NCI-H146 (cell line): ENCODE data around the gene KCNN1.
A peak's percentile ranks its signal among the peaks of the same experiment; 100 is the strongest.
"Not testable (repeated sequence)": the region's sequence is repeated elsewhere in the genome, so short reads cannot be mapped to it uniquely, and the experiment has no call there.

Experiments
- DNase-seq: peaks from one replicate; lab custom pipeline; 2025; lab: John Stamatoyannopoulos, UW

Gene KCNN1

DNA sequence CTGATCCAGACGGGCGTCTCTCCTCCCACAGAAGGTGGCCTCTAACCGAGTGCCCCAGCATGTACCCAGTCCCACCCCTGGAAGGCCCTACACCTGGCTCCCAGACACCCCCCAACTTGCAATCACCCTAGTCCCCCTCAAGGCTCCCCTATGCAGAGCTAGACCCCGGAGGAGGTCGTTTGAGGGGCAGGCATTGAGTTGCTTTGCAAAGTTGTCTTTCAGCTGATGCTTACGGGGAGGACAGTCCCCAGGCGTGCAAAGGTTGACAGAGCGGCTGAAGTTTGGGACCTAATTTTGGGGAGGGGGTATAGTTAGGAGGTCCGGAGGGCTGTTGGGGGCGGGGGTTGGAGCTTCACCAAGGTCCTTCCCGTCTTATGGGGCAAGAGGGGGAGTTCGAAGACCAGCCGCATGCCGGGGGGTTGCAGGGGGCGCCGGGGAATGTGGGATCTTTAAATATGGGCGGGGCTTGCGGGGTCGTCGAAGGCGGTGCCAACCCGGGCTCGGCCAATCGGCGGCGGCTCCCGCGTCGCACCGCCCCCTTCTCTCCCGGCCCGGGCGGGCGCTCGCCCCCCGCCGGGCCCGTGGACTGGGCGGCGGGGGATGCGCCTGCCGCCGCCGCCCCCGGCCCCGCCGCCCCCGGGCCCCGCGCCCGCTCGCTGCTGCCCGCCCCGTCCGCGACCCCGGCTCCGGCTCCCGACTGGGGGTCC is at the start of gene KCNN1:
KCNN1 (plus strand) TSS at position 558 of the 707 bp plus-strand sequence. CDS start 6,782 bp downstream, outside the sequence.
- no peak for DNase-seq

DNA sequence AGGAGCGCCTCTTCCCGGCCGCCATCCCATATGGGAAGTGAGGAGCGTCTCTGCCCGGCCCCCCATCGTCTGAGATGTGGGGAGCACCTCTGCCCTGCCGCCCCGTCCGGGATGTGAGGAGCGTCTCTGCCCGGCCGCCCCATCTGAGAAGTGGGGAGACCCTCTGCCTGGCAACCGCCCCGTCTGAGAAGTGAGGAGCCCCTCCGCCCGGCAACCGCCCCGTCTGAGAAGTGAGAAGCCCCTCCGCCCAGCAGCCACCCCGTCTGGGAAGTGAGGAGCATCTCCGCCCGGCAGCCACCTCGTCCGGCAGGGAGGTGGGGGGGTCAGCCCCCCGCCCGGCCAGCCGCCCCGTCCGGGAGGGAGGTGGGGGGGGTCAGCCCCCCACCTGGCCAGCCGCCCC is 48.8 kb upstream of the KCNN1 start:
- not testable (repeated sequence) for DNase-seq

DNA sequence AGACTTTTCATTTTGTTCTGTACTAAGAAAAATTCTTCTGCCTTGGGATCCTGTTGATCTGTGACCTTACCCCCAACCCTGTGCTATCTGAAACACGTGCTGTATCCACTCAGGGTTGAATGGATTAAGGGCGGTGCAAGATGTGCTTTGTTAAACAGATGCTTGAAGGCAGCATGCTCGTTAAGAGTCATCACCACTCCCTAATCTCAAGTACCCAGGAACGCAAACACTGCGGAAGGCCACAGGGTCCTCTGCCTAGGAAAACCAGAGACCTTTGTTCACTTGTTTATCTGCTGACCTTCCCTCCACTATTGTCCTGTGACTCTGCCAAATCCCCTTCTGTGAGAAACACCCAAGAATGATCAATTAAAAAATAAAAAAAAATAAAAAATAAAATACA is 47.8 kb upstream of the KCNN1 start:
- not testable (repeated sequence) for DNase-seq

DNA sequence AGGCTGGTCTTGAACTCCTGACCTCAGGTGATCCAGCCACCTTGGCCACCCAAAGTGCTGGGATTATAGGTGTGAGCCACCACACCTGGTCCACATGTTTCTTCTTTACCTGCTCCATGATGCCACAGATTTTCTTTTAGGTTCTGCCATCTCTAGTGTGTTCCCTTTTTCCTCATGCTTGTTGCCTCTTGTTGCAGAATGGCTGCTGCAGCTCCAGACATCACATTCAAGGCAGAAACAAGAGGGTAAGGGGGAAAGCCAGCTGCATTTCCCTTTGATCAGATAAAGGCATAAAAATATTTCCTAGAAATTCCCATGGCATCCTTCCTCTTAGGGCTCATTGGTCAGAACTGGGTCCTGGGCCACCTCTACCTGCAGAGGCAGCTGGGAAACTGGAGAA is 46.4 kb upstream of the KCNN1 start:
- DNase-seq: no peak

DNA sequence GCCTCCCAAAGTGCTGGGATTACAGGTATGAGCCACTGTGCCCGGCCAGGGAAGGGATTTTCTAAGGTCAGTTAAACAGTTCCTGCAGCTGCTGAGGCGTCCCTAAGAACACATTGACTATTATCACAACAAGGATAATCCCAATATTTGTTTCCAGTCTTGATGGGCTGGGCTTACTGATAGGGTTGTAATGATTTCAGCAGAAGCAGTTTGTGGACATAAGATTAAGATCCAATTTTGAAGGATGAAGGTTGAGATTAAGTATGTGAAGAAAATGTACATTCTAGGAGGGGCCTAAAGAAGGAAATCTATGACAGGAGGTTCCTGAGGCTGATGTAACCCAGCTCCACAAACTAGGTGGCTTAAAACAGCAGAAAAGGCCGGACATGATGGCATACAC is 44.8 kb upstream of the KCNN1 start:
- DNase-seq: no peak

DNA sequence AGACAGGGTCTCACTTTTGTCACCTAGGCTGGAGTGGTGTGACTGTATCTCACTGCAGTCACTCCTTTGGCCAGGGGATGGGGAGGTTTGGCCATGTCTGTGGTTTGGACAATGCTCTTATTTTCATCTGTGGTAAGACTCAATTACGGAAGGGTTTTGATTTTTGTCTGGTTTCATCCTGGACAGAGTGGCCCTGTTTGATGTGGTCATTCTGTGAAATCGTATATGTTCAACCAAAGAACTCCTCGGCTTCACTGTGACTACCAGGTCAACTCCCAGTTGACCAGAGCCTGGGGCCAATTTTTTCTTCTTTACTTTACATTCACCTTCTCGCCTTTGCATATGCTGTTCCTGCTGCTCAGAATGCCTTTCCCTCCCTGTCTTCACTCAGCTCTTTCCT is 40.9 kb upstream of the KCNN1 start:
- DNase-seq: no peak

DNA sequence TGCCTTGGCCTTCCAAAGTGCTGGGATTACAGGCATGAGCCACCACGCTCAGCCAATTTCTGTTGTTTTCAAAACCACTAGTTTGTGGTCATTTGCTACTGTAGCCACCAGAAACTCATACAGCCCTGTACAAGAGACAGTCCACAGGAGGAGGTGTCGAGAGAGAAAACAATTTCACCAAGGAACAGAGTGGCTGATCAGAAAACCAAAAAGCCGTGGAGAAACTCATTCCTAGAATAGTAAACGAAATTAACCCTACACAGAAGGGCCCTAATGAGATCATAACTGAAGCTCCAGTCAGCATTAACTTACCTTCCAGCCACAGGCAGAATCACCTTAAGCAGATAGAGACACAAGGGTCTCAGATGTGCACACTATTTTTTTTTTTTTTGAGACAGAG is 37.9 kb upstream of the KCNN1 start:
- no peak for DNase-seq

DNA sequence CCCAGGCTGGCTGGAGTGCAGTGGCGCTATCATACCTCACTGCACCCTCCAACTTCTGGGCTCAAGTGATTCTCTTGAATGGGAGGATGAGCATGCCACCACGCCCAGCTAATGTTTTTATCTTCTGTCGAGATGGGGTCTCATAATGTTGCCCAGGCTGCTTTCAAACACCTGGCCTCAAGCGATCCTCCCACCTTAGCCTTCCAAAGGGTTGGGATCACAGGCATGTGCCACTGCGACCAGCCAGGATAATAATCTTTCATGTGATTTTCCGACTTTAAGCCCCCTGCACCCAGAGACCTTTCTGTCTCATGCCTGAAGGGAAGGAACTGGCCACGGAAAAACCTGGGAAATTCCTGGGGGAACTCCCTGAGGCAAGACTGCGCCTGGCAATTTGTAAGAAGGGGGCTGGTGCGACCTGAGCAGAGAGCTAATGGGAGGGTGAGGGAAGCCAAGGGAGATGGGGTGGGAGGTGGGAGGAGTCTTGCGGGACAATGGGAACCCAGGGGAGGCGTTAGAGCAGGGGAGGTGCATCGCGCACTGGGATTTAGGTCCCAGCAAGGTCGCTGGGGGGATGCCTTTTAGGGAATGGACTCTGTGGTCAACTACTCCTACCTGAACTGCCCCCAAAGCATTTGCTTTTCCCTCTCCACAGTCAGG is 35.2 kb upstream of the KCNN1 start:
- DNase-seq: peak; percentile 58

DNA sequence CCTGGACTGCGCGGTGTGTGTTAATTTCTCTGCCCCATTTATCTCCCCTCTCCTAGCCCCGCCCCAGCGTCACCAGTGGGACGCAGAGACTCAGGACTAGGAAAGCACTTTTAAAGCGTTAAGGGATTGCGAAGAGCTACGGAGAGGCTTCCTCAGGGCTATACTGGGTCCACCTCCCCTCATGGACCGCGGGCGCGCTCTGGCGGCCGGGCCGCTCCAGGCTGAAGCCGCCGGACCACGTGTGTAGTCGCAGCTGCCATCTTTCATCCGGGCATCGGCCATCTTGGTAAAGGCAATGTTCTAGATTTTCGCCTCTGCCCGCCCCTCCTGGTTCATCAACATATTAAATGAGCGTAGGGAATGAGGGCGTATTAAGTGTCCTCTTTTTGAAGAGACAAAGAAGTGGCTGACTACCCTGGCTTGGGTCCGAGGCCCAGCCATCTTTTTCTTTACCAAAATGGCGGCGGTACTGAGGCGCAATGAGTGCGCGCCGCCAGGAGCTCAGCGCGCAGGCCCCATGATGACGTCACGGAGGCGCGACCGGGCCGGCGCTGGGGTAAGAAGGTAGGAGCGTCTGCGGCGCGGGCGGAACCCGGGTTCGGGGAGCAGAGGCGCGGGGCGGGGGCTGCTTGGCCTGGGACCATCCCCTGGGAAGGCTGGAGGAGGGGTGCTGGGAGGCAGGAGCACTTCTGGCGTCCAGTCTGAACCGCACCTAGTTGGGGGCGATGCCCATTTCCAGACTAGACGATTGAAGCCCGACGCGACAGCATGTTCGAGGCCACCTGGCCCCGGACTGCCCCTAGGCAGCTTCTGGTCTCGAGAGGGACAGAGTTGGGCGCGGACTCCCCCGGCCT is 34.2 kb upstream of the KCNN1 start, which contains the start of gene CCDC124:
CCDC124 (plus strand) TSS at position 531 of the 854 bp plus-strand sequence. CDS start 3,406 bp downstream, outside the sequence.
- peak; percentile 94 for DNase-seq

DNA sequence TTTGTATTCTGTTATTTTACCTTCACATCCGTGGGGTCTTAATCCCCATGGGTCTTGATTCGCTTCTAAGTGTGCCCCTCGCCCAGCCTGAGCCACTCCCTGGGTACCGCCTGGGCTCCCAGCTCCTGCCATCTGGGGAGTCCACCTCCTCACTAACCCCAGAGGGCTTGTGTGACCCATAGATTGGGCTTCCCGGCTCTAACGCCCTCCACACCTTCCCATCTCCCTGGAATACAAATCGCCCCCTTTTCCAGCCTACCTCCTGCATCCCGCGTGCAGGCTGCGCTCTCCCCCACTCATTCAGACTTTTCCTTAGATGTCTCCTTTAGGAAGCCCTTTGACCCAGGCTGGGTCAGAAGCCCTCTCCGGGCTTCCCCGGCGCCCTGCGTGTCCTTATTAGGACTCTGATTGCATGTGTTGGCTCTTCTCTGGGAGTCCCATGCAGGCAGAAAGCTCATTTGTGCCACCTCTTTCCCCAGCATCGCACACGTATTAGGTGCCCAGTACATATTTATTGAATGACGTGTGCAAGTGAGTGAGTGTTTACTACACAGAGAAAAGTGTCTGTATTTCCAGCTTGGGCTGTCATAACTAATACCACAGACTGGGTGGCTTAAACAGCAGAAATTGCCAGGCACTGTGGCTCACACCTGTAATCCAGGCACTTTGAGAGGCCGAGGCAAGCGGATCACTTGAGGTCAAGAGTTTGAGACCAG is 33.3 kb upstream of the KCNN1 start:
- DNase-seq: no peak

DNA sequence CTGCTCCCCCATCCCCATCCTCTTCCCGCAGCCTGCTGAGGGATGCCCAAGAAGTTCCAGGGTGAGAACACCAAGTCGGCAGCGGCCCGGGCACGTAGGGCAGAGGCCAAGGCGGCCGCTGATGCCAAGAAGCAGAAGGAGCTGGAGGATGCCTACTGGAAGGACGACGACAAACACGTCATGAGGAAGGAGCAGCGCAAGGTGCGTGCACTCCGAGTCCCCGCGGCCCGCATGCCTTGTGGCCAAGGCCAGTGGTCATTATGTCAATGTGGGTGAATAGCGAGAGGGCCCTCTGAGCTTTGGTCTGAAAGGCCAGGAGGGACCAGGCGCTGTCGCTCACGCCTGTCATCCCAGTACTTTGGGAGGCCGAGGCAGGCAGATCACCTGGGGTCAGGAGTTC is 30.5 kb upstream of the KCNN1 start:
- DNase-seq: no peak

DNA sequence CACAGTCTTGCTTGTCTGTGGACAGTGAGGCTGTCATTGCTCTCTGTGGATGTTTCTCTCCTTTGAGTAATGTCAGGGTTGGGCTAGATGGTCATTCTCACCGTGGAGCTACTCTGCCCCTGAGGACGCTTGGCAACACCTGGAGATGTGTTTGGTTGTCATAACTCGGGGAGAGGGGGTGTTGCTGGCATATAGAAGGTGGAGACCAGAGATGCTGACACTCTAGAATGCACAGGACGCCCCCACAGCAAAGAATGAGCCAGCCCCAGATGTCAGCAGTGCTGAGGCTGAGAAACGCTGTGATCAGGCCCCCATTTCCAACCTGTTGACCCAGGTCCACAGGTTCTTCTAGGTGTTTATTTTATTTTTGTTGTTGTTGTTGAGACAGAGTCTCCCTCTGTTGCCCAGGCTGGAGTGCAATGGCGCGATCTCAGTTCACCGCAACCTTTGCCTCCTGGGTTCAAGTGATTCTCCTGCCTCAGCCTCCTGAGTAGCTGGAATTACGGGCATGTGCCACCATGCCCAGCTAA is 29.5 kb upstream of the KCNN1 start:
- DNase-seq: no peak

DNA sequence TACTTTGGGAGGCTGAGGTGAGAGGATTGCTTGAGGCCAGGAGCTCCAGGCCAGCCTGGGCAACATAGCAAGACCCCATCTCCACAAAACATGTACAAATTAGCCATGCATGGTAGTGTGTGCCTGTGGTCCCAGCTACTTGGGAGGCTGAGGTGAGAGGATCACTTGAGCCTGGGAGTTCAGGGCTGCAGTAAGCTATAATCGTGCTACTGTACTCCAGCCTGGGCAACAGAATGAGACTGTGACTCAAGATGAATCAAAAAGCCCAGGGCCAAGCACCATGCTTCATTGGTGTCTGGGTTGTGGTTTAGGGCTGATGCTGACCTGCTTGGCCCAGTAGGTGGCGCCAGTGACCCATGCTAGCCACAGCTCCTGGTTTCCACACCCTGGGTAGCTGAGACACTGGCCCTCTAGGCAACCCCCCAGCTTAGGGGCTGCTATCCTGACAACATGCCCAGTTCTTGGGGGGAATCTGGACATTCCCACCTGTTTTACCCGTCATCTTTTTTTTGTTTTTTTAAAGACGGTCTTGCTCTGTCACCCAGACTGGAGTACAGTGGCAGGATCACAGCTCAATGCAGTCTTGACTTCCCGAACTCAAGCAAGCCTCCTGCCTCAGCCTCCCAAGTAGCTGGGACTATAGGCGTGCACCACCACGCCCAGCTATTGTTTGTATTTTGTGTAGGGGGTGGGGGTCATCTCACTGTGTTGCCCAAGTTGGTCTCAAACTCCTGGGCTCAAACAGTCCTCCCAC is 28.6 kb upstream of the KCNN1 start:
- DNase-seq: peak; percentile 58

DNA sequence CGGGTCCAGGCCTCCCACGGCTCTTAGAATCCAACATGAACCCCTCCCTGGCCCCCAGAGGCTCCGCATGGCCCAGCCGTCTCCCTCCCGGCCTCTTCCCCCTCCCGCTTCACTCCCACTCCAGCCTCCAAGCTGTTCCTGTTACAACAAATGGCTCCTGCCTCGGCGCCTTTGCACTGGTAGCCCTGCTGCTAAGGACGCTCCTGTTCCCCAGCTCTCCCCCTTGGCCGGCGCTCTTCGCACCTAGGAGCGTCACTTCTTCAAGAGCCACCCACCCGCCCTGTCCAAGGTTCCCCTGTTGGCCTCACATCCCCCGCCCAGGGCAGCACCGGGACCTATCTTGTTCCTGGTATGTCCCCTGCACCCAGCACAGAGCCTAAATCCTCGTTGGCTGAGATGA is 24.7 kb upstream of the KCNN1 start:
- no peak for DNase-seq

DNA sequence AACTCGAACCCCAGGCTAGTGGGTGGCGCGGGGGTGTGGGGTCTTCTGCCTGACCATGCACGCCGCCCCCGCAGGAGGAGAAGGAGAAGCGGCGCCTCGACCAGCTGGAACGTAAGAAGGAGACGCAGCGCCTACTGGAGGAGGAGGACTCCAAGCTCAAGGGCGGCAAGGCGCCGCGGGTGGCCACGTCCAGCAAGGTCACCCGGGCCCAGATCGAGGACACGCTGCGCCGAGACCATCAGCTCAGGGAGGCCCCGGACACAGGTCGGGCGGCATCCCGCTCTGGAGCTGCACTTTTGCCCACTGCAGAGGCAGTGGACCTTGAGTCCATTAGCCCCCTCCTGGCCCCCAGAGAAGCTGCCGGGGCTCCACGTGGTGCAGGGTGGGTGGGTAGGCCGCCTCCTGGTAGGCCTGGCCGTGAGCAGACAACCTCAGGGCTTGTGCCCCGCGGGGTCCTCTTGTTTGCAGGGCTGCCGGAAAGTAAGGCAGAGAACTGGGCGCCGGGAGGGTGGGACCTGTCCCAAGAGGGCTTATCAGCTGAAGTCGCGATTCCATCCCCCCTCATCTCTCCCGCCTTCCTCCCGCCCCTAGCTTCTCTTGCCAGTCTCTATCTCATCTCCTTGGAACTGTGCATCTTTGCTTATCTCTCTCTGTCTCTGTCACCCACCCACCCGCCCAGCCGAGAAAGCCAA is 24.2 kb upstream of the KCNN1 start:
- no peak for DNase-seq

DNA sequence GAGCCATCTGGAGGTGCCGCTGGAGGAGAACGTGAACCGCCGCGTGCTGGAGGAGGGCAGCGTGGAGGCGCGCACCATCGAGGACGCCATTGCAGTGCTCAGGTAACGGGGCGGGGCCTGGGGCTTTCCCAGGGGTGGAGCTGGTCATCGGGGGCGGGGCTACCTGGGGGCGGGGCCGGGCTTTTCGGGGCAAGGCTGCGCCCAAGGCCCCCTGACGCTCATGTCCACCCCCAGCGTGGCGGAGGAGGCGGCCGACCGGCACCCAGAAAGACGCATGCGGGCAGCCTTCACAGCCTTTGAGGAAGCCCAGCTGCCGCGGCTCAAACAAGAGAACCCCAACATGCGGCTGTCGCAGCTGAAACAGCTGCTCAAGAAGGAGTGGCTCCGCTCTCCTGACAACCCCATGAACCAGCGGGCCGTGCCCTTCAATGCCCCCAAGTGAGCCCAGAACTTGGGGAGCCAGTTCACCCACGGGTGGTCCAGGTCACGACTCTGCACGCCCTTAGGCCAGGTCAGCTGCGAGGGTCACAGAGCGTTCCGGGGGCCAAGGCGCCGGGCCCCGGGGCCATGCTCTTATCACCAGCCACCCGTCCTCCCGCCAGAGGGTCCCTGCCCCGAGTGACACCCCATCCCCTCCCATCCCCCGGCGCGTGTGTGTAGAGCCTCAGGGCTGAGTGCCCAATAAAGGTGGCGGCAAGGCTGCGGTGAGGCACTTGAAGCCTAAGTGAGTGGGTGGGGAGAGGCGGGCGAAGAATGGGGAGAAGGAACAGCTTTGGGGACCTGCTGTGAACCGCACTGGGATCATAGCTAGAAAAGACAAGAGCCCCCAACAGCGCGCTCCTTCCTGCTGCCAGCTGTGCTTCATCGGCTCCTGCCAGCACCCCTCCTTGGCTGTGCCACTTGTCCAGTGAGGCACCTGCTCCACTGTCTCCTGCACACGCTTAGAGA is 23.4 kb upstream of the KCNN1 start:
- no peak for DNase-seq

DNA sequence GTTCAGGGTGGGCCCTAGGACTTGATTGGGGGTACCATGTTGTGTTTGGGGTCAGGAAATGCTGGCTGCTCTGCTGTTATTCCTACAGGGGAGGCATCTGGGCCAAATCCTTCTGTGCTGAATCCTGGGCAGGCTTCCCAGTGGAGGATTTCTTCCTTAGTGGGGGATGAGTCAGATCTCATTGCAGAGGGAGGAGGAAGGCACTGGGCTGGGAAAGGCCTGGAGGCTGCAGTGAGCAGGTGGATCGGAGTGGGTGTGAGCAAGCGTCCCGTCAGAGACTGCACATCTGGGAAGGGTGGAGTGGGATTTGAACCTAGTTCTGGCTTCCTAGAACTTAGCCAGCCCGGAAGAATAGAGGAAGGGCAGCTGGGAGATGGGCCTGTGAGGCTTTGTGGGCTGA is 22.6 kb upstream of the KCNN1 start:
- no peak for DNase-seq

DNA sequence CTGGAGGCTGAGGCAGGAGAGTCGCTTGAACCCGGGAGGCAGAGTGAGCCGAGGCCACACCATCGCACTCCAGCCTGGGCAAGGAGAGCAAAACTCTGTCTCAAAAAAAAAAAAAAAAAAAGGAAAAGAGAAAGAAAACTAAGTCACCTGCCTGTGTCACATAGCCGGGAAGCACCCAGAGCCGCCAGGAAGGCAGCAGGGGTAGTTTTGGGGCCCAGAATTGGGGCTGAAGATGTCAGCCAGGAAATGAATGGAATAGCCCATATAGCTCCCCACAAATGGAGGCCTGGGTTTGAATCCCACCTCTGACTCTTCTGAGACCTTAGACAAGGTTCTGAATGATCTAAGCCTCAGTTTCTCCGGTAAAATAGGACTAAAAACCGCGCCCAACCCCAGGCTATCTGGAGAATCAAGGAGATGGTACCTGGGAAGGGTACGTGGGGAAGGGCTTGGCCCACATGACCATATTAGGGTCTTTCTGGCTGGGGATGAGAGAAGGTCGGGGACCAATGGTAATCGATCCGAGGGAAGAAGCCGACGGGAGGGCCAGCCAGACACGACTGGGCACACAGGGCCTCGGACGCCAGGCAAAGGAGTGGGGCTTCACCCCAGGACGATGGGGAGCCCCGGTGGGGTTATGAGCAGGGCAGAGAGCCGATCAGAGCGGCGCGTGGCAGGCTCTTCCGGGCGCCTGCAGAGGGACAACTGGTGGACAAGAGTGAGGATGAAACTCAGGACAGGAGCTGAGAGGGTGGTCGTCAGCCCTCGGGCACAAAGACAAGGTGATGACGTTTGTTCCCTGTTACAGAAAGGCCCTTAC is 19.7 kb upstream of the KCNN1 start:
- no peak for DNase-seq
